H7 (cell line): Measurements from ENCODE around the gene UNKL. TPM values are rescaled to one million over a fixed set of nuclear protein-coding genes. Genes with fewer than 3 reads are reported as not detected.
"Not testable (repeated sequence)": the region's sequence is repeated elsewhere in the genome, so short reads cannot be mapped to it uniquely, and the experiment has no call there.

Source experiments
- DNase-seq: peaks from one replicate; pipeline ENCODE4 v3.0.0; 2012
- H3K27me3 ChIP-seq: 2 replicates; pipeline ENCODE4 v1.6.0; 2011; ENCODE audit warnings: mild to moderate bottlenecking, low read length; ENCODE audit not compliant: control insufficient read depth, insufficient read depth
- H3K36me3 ChIP-seq: replicated peaks from 2 replicates; pipeline ENCODE4 v1.5.1; 2011; ENCODE audit warnings: low read length; ENCODE audit not compliant: control insufficient read depth, insufficient read depth
- H3K4me3 ChIP-seq: 2 replicates; pipeline ENCODE4 v1.5.1; 2011; ENCODE audit warnings: low read depth, mild to moderate bottlenecking, control low read depth, low read length, moderate library complexity; ENCODE audit not compliant: insufficient read depth
- total RNA-seq: library from RNA; depleted of rRNA; stranded (reverse); fragments of >200 nt; shearing (Covaris generic); gene quantifications from 2 replicates; pipeline ENCODE4 v1.2.3, GENCODE V29; 2014

UNKL gene
- total RNA-seq, 1 experiment from 2014 or later, result 22.0 TPM

- H3K27me3 ChIP-seq, result no peaks in the 10 kb centered on the region
- DNase-seq, result no peak
These were observed 26.9 kb upstream of the UNKL start for GRCh38 chr16:1441391-1441829.

GRCh38 chr16:1439699-1440074, 25.2 kb upstream of the UNKL start:
- not testable (repeated sequence) for DNase-seq, H3K36me3 ChIP-seq, H3K4me3 ChIP-seq, H3K27me3 ChIP-seq

More at GRCh38 chr16:1441391-1441829, 26.9 kb upstream of the UNKL start:
- Histone ChIP-seq H3K4me3 (no peak overlapping the region), H3K36me3 (no peaks in the 10 kb centered on the region; the same call in 1 of the 2 replicates)

GRCh38 chr16:1439058-1439698, 24.7 kb upstream of the UNKL start:
- no peak for DNase-seq
- Histone ChIP-seq H3K36me3 (no peaks in the 10 kb centered on the region), H3K4me3 (no peak overlapping the region), H3K27me3 (no peaks in the 10 kb centered on the region)

- no peaks in the 10 kb centered on the region for H3K27me3 ChIP-seq
- DNase-seq, result no peak
- H3K36me3 ChIP-seq, result no peaks in the 10 kb centered on the region
- H3K4me3 ChIP-seq, result no peak overlapping the region
These were observed 23.9 kb upstream of the UNKL start for GRCh38 chr16:1438229-1439057.

GRCh38 chr16:1437606-1438005, 23.1 kb upstream of the UNKL start:
- no peaks in the 10 kb centered on the region for H3K27me3 ChIP-seq
- H3K36me3 ChIP-seq, result no peaks in the 10 kb centered on the region
- no peak overlapping the region for H3K4me3 ChIP-seq
- peak; percentile 79 for DNase-seq

GRCh38 chr16:1436731-1437355, 22.3 kb upstream of the UNKL start:
- H3K36me3 ChIP-seq, result no peaks in the 10 kb centered on the region
- no peak overlapping the region for H3K4me3 ChIP-seq
- DNase-seq, result no peak
- H3K27me3 ChIP-seq, result no peaks in the 10 kb centered on the region

DNA sequence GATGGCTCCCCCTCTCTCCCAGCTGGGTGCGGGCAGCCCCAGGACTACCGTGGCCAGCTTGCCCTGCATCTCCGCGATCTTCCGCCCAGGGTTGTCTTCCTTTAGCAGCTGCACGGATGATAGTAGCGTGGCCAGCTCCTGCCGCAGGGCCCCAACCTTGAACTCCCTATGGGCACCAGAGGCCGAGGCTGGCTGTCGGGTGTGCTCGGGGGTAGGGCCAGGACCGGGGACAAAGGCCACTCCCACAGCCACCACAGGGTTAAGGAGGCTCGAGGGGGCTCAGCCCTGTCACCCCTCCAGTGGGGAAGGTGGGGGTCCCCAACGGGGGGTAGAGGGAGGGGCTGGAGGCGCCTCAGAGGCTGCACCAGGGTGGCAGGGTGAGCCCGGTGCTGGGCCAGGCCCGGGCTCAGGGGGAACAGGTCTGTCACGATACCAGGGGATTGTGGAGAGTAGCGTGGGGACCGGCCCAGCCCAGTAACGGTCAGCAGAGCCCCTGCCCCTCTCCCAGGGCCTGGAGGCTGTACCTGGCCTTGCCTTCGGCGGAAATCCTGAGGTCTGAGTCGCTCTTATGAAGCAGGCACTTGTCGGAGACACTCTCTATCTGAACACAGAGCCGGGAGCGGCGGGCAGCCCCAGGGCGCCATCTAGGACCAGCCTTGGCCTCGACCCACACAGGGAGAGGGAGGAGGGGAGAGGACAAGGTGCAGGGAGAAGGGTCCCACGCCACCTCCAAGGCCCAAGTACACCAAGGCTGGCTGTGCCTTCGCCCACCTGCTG, 21.6 kb upstream of the UNKL start:
- no peak overlapping the region for H3K4me3 ChIP-seq
- no peaks in the 10 kb centered on the region for H3K36me3 ChIP-seq
- no peaks in the 10 kb centered on the region for H3K27me3 ChIP-seq
- DNase-seq, result peak; percentile 89

DNA sequence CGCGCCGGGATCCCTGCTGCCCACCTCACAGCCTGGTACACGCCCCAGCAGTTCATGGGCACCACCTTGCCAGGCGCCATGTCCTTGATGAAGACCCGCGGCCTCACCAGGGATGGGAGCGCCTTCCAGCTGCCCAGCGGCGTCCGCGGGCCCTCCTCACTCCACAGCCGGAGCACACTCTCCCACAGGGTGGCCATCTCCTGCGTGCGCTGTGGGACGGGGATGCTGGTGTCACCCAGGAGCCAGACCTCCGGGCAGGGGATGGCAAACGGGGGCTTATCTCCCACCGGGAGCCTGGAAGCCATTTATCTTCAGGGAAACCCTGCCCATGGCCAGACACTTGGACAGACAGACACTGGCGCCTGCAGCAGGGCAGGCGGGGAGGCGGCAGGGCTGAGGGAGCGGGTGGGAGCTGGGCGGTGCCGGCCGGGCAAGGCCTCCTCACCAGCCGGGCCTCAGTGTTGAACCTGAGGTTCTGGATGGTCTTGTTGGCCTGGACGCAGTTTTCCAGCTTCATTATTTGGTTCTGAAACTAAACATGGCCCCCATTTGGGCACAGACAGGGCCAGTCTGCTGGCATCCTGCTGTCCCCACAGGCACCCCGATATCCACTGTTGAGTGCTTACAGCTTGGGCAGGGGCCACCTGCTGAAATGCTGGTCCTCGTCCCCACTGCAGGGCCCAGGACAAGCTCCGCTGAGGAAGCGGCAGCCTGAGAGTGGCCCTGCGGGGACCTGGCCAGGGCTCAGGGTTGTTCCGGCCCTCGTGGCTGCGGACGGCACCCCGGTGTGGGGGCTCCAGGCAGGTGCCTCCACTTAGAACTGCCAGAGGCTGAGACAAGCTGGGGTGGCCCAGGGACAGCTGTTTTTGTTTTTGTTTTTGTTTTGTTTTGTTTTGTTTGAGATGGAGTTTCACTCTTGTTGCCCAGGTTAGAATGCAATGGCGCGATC, 20.4 kb upstream of the UNKL start:
- Histone ChIP-seq H3K4me3 (no peak overlapping the region), H3K36me3 (no peaks in the 10 kb centered on the region), H3K27me3 (no peaks in the 10 kb centered on the region)
- DNase-seq, result no peak

- Histone ChIP-seq H3K4me3 (no peak overlapping the region), H3K36me3 (no peaks in the 10 kb centered on the region), H3K27me3 (no peaks in the 10 kb centered on the region)
- DNase-seq, result peak; percentile 69
These were observed 19.3 kb upstream of the UNKL start for GRCh38 chr16:1433756-1434155.

DNA sequence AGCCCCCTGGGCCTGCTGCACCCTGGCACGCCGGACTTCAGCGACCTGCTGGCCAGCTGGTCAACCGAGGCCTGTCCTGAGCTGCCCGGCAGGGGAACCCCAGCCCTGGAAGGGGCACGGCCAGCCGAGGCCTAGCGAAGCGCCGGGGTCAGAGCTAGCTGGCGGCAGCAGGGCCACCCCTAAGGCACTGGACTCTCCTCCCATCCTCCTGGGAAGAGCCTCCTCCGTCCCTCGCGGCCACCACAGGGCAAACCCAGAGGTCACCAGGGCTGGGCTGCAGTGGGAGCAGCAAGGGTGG, 18.7 kb upstream of the UNKL start:
- H3K36me3 ChIP-seq, result no peaks in the 10 kb centered on the region
- peak; percentile 61 for DNase-seq

DNA sequence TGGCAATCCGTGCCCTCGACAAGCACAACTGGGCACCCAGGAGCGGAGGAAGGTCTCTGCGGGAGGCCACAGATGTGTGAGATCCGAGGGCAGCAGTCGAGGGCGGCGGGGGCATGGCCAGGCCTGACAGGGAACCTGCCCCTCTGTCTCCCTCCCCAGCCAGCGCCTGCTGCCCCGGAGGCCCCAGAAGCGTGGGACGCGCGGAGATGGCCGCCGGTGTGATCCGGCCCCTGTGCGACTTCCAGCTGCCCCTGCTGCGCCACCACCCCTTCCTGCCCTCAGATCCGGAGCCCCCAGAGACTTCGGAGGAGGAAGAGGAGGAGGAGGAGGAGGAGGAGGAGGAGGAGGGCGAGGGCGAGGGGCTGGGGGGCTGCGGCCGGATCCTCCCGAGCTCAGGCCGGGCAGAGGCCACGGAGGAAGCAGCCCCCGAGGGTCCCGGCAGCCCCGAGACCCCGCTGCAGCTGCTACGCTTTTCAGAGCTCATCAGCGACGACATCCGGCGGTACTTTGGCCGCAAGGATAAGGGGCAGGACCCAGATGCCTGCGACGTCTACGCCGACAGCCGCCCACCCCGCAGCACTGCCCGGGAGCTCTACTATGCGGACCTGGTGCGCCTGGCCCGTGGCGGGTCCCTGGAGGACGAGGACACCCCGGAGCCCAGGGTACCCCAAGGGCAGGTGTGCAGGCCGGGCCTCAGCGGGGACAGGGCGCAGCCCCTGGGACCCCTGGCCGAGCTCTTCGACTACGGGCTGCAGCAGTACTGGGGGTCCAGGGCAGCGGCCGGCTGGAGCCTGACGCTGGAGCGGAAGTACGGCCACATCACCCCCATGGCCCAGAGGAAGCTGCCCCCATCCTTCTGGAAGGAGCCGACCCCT, 18.1 kb upstream of the UNKL start:
- H3K4me3 ChIP-seq, result no peak overlapping the region
- no peaks in the 10 kb centered on the region for H3K27me3 ChIP-seq
- peak; percentile 66 for DNase-seq
- H3K36me3 ChIP-seq, result no peaks in the 10 kb centered on the region

More for the DNA sequence above, 18.7 kb upstream of the UNKL start:
- Histone ChIP-seq H3K4me3 (no peak overlapping the region), H3K27me3 (no peaks in the 10 kb centered on the region)

DNA sequence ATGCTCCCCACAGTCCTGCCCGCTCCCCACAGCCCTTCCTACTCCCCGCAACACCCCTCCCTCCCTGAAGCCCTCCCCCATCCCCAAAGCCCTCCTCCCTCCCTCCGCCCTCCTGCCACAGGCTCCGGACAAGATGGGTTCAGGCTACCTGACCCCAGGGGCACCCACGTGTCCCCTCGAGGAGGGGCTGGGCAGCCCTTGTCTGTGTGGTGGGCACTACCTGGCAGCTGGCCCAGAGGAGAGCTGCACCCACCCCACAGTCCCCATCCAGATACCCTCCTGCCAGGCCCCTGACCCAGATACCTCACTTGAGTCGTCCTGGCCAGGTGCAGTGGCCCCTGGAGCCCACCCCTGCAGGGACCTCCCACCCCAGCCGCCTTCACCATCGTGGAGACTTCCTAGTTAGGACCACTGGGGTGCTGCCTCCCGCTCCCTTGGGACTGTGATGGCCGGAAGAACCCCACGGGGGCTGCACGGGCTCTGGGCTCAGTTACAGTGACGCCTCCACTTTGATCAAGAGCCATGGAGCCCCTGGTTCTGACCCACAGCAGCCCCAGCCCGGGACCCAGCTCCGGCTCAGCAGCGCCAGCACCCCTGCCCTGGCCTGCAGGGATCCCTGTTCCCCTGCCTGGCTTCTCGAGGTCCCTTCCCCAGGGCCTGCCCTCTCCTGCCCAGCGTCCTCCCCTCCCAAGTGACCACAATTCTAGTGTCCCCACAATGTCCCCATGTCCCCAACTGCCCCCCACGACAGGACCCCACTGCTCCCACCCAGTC, 17.2 kb upstream of the UNKL start:
- Histone ChIP-seq H3K4me3 (no peak overlapping the region), H3K36me3 (no peaks in the 10 kb centered on the region), H3K27me3 (no peaks in the 10 kb centered on the region)
- peak; percentile 57 for DNase-seq
